Lower leg skin (tissue), 3 donors: Measurements from ENCODE around the gene CASP1.

Source experiments
- POLR2A ChIP-seq, 2 donors: fragments of 450-650 bp; IDR thresholded peaks; one replicate each; pipeline ENCODE4 v1.6.1; 2016 to 2017; ENCODE audit warnings: antibody characterized with exemption in 2 of 2, mild to moderate bottlenecking in 1 of 2, moderate library complexity in 1 of 2
- TF ChIP-seq, protein P1 (sequence below), 3 donors: fragments of 450-650 bp; IDR thresholded peaks; one replicate each; pipeline ENCODE4 v1.5.1; 2016; ENCODE audit warnings: antibody characterized with exemption in 3 of 3, mild to moderate bottlenecking in 3 of 3, moderate library complexity in 2 of 3

DNA sequence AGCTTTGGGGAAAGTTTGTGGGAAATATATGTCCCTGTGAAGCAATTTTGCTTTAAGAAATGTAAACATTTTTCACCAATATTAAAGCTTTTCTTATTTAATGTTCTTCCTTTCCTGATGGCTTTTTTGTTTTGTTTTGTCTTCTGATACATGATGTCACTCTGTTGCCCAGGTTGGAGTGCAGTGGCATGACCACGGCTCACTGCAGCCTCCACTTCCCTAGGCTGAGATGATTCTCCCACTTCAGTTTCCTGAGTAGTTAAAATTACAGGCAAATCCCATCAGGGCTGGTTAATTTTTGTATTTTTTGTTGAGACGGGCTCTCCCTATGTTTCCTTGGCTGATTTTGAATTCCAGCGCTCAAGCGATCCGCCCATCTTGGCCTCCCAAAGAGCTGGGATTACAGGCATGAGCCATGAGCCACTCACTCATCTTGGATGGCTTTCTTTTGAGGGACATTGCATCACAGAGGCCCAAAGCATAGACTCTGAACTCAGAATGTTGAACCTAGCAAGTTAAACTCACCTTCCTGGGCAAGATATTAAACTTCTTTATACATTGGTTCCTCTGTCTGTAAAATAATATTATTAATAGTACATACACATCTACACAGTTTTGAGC, 10.8 kb upstream of the CASP1 start:
- TF ChIP-seq, protein P1, sequence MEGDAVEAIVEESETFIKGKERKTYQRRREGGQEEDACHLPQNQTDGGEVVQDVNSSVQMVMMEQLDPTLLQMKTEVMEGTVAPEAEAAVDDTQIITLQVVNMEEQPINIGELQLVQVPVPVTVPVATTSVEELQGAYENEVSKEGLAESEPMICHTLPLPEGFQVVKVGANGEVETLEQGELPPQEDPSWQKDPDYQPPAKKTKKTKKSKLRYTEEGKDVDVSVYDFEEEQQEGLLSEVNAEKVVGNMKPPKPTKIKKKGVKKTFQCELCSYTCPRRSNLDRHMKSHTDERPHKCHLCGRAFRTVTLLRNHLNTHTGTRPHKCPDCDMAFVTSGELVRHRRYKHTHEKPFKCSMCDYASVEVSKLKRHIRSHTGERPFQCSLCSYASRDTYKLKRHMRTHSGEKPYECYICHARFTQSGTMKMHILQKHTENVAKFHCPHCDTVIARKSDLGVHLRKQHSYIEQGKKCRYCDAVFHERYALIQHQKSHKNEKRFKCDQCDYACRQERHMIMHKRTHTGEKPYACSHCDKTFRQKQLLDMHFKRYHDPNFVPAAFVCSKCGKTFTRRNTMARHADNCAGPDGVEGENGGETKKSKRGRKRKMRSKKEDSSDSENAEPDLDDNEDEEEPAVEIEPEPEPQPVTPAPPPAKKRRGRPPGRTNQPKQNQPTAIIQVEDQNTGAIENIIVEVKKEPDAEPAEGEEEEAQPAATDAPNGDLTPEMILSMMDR (IDR thresholded peaks at IDR 0.05), result no peak
- no peak for TF ChIP-seq POLR2A (IDR thresholded peaks at IDR 0.05)
